ENCODE data around the gene CGB3. TPM values are rescaled to one million over a fixed set of nuclear protein-coding genes. Genes with fewer than 3 reads are reported as not detected.

Gene CGB3
- total RNA-seq, 1 donor from 2014 or later = not detected

DNA sequence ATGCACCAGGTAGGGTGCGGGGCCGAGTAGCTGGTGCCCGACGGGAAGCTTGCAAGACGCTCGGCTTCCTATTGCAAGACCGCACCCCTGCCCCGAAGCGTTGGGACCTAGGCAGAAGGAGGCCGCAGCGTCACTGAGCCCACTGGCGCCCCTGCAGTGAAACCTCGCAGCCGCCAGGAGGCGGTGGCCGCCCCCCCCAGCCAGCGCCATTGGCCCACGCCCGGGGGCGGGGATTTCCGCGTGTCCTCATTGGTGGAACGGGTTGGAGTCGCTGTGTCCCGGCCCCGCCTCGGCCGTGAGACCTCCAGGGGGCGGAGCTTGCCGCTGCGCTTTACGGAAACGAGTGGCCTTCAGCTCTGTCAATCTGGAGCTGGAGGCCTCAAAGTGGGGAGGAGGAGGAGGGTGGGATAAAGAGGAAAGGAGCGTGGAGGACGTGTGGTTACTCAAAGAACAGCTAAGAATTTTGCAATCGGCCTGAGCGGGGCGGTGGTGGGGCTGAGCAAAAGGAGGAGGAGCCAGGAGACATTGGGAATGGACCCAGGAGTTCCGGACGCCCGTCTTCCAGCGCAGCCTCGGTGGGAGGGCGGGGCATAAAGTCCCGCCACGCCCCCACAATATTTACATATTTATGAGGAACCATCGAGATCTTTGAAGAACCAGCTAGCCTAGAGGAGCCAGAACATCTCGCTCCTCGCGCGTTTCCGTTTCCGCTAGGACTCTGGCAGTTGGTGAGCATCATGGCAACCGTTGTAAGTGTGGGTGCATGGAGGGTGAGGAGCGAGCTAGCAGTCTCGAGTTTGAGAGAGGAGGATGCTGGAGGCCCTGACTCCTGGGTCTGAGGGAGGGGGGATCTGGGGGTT, 30.7 kb downstream of the CGB3 start, which contains the start of the genes GYS1 and RUVBL2:
Gene GYS1, minus strand, starts transcription at position 135 of the 860 bp plus-strand sequence. CDS start 197 bp downstream, outside the sequence.
Gene RUVBL2, plus strand, starts transcription at position 713 of the 860 bp plus-strand sequence. Its CDS starts 25 bp downstream, at position 738.
- intact Hi-C loops (cut with DNase I) = loop anchor here (2.0 kb wide), 1 partner anchor 29 kb away; the partner anchor contains the start of gene FTL

DNA sequence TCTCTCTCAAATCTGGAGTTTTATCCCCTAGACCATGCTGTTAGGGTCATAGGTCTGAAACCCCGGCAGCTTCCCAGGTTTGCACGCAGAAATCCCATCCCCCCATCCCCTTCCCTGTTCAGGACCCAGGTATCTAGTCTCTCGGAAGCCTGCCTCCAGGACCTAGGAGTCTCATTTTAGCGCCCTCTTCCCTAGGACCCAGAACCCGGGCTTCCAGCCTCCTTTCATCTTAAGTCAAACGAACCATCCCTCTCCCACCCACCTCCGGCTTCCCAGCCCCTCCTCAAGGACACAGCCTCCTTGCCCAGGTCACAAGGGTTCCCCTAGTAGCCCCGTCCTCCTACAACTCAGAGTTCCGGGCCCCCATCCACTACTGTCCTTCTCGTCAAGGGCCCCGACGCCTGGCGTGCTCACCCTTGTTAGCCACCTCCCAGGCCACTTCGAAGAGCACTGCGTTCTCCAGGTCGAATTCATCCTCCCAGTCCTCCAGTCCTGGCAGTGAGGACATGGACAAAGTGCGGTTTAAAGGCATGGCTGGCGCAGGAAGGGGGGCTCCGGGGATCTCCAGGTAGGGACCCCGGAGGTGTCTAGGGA, 31.5 kb downstream of the CGB3 start:
- intact Hi-C loops (cut with DNase I) = loop anchor here (2.0 kb wide), 1 partner anchor 28 kb away; the partner anchor contains the start of gene FTL
- ATAC-seq (peak; percentile 1), DNase-seq (ENCODE audit: missing footprints) (peak; percentile 73)

More for the DNA sequence above, 30.7 kb downstream of the CGB3 start, which contains the start of the genes GYS1 and RUVBL2:
- DNase-seq (ENCODE audit: missing footprints) = peak; percentile 100
- ATAC-seq = peak; percentile 94

DNA sequence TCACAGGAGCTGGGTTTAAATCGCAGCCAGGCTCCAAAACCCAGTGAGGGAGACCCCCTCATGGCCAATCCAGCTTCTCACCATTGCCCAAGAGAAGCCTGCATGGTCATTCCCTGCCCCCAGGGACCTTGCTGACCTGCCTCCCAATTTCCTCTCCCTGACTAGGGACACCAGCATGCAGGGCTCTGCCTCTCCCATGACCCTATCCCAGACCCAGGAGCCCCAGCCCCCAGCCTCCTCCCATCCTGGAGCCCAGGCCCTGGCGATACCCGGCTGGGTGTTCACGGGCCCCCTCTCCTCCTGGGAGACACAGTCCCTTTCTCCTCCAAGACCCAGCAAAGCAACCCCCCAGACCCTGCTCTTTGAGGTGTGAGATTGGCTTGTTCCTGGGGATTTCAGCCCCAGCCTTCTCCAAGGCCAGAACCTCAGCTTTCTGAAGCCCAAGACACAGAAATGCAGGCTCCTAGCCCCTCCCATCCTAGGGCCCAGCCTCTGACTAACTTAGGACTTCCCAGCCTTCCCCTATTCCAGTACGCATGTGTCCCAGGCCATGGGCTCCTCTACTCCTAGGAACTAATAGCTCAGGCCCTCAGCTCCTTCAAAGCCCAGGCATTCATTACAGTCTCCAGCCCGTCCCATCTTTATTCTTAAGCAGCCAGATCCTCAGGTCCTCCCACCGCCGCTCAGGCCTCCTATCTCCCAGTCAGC, 32.1 kb downstream of the CGB3 start:
- no peak for DNase-seq (ENCODE audit: missing footprints)
- ATAC-seq = peak; percentile 41
- intact Hi-C loops (cut with DNase I) = loop anchor here (2.0 kb wide), 1 partner anchor 27 kb away; the partner anchor contains the start of gene FTL

DNA sequence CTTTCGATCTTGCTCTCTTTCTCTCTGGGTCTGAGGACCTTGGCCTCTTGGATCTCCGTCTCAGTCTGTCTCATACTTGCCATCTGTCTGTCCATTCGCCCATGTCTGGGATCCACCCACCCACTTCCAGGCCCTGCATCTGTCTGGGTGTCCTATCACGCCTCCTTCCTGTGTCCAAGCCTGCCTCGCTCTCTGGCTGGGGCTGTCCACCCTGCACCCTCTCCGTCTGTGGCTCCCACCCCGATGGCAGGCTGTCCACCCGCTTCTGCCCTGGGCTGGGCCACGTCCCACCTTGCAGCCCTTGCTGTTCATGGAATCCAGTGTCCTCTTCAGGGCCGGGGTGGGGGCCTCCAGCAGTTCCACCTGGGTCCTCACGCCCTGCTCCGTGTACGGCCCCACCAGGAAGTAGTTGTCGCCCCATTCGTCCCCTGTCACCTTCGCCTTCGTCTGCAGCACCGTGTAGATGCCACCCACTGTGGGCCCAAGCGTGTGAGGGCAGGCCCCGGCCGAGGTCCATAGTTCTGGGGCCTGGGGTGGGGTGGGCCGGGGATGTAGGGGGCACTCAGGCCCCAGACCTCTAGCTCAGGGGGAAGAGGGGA, 33.0 kb downstream of the CGB3 start:
- ATAC-seq (no peak), DNase-seq (ENCODE audit: missing footprints) (no peak)
- intact Hi-C loops (cut with DNase I) = no loop called here

DNA sequence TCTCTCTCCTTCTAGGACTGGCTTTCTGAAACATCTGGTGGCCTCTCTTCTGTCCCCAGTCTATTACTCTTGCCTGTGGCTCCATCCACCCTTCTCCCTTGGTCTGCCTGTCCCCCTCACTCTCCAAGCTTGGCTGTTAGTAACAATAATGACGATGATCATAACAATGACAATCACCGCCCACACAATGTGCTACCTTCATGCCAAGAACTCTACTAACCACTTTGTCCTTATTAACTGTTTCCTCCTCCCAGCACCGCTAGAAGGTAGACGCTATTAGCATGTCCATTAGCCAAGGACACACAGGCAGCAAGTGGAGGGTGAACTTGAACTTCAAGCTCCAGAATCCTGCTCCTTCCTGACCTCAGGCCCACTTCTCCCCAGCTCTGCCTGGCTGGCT, 33.7 kb downstream of the CGB3 start:
- DNase-seq (ENCODE audit: missing footprints) = no peak
- intact Hi-C loops (cut with DNase I) = no loop called here
- ATAC-seq = no peak

DNA sequence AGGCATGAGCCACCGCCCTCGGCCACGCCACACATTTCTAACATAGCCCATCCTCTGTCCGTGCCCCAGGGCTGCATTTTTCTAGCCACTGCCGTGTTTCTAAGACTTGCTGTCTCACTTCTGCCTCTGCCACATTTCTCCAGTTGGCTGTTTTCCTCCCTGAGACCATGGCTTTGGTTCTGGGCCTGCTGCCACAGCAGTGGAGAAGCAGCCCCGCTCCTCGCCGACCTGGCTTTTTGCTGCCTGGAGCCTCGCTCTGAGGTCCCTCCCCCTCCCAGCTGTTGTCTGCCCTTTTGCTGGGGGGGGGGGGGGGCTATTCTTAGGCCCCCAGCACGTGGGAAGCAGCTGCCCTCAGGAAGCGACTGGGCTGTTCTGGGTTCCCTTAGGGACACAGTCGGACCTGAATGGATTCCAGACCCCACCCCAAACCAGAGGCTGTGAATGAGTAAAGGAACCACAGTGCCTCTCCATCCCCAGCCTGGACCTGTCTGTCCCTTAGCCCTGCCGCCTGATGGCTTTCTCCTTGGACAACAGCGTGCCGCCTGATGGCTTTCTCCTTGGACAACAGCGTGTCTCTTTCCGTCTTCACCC, 34.3 kb downstream of the CGB3 start:
- intact Hi-C loops (cut with DNase I) = no loop called here
- no peak for ATAC-seq
- peak; percentile 76 for DNase-seq (ENCODE audit: missing footprints)

DNA sequence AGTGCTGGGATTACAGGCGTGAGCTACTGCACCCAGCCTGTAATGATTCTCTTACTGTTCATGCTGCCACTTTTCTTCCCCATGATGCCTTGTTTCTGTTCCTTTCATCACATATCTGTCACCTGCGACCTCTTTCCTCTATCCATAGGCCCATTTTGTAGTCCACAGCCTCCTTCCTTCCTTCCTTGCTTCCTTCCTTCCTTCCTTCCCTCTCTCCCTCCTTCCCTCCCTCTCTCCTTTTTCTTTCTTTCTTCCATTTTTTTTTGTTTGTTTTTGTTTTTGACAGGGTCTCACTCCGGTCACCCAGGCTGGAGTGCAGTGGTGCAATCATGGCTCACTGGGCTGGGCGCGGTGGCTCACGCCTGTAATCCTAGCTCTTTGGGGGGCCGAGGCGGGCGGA, 35.3 kb downstream of the CGB3 start:
- DNase-seq (ENCODE audit: missing footprints) (no peak), ATAC-seq (no peak)
- intact Hi-C loops (cut with DNase I) = no loop called here

DNA sequence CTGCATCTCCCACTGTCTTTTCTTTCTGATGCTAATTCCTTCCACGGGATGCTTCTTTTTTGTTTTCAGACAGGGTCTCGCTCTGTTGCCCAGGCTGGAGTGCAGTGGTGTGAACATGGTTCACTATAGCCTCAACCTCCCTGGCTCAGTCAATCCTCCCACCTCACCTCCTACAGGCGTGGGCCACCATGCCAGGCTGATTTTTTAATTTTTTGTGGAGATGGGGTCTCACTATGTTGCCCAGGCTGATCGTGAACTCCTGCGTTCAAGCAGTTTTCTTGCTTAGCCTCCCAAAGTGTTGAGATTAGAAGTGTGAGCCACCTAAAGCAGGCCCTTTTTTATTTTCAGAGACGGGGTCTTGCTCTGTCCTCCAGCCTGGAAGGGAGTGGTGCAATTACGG, 35.8 kb downstream of the CGB3 start:
- ATAC-seq = no peak
- intact Hi-C loops (cut with DNase I) = no loop called here
- no peak for DNase-seq (ENCODE audit: missing footprints)

DNA sequence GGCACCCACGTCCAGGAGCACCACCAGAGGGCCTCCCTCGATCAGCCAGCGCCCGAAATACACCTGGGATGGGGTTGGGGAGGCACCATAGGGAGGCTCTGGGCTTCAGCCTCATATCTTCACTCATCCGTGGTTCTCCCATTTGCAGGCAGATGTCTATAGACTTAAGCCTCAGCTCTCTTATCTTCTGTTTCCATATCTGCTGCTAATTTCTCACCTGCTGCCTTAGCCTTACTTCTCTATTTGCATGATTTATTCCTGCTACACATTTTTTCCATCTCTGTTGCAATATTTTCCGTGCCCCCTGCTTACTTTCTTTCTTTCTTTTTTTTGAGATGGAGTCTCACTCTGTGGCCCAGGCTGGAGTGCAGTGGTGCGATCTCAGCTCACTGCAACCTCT, 36.8 kb downstream of the CGB3 start:
- ATAC-seq = no peak
- intact Hi-C loops (cut with DNase I) = no loop called here
- DNase-seq (ENCODE audit: missing footprints) = no peak

DNA sequence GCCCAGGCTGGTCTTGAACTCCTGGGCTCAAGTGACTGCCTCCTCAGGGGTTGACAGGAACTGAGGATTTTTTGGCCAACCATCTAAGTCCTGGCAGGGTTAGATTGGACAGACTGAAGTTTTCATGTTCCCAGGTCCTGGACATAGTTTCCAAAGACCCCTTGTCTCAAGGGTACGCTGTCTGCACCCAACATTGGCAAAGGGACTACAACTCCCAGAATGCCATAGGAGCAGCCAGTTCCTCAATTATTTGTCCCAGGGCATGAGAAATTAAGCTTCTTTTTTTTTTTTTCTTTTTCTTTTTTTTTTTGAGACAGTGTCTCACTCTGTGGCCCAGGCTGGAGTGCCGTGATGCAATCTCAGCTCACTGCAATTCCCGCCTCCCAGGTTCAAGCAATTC, 37.9 kb downstream of the CGB3 start:
- ATAC-seq (no peak), DNase-seq (ENCODE audit: missing footprints) (no peak)
- intact Hi-C loops (cut with DNase I) = no loop called here

DNA sequence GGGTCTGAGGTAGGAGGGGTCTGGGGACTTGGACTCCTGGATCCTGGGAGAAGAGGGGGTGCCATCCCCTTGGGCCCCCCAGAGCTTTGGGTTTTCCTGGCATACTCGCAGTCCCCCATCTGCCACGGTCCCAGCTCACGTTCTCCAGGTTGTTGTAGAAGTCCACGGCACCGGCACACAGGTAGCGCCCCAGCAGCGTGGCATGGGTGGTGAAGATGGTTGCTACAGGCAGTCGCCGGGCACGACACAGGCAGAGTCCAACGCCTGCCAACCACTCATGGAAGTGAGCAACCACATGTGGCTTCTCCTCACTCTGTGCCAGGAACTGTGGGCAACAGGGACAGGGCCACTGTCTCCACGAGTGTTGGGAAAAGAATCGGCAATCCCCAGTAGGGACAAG, 38.4 kb downstream of the CGB3 start:
- DNase-seq (ENCODE audit: missing footprints) (no peak), ATAC-seq (no peak)
- intact Hi-C loops (cut with DNase I) = no loop called here

DNA sequence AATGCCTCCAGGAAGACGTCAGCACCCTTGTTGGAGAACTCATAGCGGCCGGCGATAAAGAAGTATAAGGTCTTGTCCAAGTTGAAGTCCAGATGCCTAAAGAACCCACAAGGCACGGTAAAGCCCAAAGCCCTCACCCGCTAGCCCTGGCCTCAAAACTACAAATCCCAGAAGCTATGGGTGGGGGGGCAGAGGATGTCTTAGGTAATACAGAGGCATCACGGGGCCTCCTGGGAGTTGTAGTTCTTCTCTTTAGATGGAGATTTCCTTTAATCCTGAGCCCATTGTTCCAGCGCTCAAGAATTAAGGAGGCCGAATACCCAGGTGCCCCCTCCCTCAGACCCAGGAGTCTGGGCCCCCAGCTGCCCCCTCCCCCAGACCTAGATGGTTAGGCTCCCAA, 41.9 kb downstream of the CGB3 start:
- DNase-seq (ENCODE audit: missing footprints) (no peak), ATAC-seq (no peak)
- intact Hi-C loops (cut with DNase I) = no loop called here

DNA sequence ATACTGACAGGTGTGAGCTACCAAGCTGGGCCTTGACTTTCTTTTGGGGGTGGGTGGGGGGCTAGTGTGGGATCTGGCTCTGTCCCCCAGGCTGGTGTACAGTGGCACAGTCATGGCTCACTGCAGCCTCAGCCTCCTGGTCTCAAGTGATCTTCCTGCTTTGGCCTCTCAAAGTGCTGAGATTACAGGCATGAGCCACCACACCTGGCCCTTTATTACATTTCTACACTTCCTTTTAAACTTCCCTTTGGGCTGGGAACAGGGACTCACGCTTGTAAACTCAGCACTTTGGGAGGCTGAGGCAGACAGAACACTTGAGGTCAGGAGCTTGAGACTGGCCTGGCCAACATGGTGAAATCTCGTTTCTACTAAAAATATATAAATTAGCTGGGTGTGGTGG, 47.1 kb downstream of the CGB3 start:
- DNase-seq (ENCODE audit: missing footprints) (no peak), ATAC-seq (no peak)
- intact Hi-C loops (cut with DNase I) = loop anchor here (5.0 kb wide), 1 partner anchor 340 kb away; the partner anchor contains the start of gene DBP

DNA sequence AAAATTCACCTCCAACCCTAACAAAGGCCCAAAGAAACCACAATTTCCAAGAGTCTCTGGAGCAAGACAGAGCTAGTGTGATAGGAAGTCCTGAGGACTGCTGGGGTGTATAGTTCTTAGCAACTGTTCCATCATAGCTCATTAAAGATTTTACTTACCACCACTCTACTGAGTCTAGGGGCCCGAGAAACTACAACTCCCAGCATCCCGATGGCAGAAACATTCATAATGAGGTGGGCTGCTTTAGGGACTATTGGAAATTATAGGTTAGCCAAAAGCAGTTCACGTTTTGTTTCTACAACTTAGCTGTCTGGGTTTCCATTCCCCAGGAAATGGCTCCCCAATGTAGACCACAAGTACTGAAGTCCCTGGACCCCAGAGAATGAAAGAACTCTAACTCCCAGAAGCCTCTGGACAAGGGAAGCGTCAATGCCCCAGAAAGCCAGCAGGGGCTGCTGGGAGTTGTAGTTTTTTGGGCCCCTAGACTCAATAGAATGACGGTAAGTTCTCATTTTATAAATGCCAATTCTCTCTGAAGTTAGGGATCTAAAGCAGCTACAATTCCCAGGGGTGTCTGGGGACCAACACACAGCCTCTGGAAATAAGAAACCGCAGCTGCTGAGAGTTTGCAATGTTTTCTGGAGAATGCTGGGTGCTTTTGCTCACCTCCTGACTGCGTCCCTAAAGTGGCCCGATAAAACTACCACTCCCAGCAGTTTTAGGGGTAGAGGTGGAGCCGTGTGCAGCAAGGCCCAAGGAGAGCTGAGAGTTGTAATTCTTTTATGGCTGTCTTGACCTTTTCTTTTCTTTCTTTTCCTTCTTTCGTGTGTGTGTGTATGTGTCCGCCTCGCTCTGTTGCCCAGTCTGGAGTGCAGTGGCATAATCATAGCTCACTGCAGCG, 47.9 kb downstream of the CGB3 start:
- intact Hi-C loops (cut with DNase I) = loop anchor here (5.0 kb wide), 1 partner anchor 339 kb away; the partner anchor contains the start of gene DBP
- DNase-seq (ENCODE audit: missing footprints) (no peak), ATAC-seq (no peak)

All from Right ventricle myocardium inferior (tissue), 1 donor.